ENCODE data around the gene FASTK. TPM values are rescaled to one million over a fixed set of nuclear protein-coding genes. Genes with fewer than 3 reads are reported as not detected.
A peak's percentile ranks its signal among the peaks of the same experiment; 100 is the strongest.

FASTK gene
- total RNA-seq, 2 donors from 2014 or later: 55.4 to 59.8 TPM

DNA sequence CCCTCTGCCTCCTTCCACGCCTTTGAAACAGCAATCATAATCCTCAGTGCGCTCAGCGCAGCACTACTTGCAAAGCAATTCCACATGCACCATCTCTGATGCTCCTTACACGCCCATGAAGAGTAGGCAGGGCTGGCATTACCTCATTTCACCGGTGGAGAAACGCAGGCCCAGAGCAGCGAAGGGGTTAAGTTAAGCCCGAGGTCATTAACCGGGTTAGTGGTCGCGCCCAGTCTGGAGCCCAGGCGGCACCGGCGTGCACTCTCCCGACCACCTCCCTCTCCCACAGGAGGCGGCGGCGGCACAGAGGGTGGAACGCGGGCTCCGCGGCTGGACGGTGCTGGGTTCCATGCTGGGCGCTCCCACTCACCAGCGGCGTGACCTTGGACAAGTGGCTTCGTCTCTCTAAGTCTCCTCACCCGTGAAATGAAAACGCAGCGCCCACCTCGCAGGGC, 515 bp downstream of the FASTK start:
- Mint-ChIP-seq H3K36me3 (ENCODE audit: insufficient read depth in 2 of 2) (peaks cover under 1 to 4% of the 10 kb centered on the region in 2 donors), H3K27ac (peak overlapping the region; percentile 42), H3K9me3 (no peaks in the 10 kb centered on the region), H3K4me1 (ENCODE audit: low read depth) (peaks cover 29% of the 10 kb centered on the region), H3K4me3 (peak overlapping the region; percentile 85 to 91), H3K27me3 (ENCODE audit: low read depth) (peaks cover 7% of the 10 kb centered on the region)
- peak; percentile 2 to 6 for ATAC-seq (replicated peaks in 1 of 2)
- peak in 1 of 2 donors; percentile 31 for DNase-seq

DNA sequence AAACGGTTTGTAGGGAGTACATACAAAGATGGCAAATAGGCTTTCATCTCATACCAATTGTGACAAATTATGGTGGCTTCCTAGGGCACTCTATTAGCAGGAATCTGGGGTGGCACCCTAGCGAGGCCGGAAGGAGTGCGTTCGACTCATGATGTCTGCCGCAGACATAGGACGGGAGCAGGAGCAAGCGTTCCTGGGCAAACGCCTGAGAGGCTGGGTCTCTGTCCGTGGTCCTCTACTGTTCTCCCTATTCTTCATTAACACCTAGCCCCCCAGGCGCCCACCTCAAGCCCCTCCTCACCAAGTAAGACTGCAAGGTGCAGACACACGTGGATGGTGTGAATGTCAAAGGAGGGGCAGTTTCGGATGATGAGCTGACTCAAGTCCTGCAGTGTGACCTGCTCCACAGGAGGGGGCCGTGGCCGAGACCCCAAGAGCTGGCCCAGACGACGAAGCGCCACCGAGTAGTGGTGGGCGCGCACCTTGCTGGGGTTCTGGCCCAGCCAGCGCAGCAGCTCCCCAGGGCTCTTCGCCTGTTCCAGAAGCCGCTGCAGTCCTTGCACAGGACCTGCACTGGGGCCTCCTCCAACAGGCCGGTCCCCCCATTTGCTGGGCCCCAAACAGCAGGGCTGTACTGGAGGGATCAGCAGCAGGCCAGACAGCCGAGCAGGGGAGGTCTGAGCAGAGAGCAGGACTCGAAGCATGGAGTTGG, 1.3 kb downstream of the FASTK start:
- Mint-ChIP-seq H3K36me3 (ENCODE audit: insufficient read depth in 2 of 2) (peaks cover 0 to 4% of the 10 kb centered on the region in 2 donors), H3K4me1 (ENCODE audit: low read depth) (peaks cover 27% of the 10 kb centered on the region), H3K9me3 (no peaks in the 10 kb centered on the region), H3K27me3 (ENCODE audit: low read depth) (no peaks in the 10 kb centered on the region), H3K27ac (peak overlapping the region; percentile 42), H3K4me3 (peak overlapping the region; percentile 85 to 91)
- no peak for DNase-seq
- ATAC-seq (replicated peaks in 1 of 2): no peak

DNA sequence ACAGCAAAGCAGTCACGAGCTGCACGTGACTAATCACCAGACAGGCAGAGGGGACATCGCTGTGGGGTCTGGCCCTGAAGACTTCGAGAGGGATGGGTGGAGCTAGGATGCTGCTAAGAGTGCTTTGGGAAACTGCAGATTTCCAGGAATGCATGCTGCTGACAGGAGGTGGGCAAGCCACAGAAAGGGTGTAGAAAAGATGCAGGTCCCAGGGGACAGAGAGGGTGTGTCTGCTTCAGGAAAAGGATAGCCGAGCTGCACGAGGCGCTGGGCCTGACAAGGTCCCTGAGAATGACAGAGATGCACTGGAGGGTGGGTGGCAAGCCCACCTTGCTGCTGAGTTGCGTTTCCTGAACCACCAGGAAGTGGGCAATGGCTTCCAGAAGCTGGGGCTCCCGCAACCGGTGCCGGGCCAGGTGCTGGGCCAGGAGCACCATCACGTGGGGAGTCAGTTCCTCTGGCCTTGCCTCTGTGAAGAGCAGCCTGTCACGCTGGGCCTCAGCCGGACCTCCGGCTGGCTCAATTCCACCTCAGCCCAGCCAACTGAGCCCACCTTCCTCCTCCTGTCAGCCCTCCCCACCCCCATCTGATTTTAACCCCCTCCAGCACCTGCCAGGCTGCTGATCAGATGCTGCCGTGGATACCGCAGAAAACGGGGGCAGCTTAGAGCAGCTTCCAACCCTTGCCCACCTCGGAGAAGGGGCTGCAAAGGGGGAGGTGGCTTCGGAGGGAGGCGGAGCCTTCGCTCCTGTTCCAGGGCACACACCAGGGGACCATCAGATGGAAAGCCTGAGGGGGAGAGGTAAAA, 2.2 kb downstream of the FASTK start:
- DNase-seq (no peak), ATAC-seq (replicated peaks in 1 of 2) (no peak)
- Mint-ChIP-seq H3K4me3 (peak overlapping the region; percentile 85 to 91), H3K36me3 (ENCODE audit: insufficient read depth in 2 of 2) (peaks cover 0 to 4% of the 10 kb centered on the region in 2 donors), H3K27ac (peak overlapping the region; percentile 46), H3K9me3 (no peaks in the 10 kb centered on the region), H3K27me3 (ENCODE audit: low read depth) (no peaks in the 10 kb centered on the region), H3K4me1 (ENCODE audit: low read depth) (peaks cover 27% of the 10 kb centered on the region)

DNA sequence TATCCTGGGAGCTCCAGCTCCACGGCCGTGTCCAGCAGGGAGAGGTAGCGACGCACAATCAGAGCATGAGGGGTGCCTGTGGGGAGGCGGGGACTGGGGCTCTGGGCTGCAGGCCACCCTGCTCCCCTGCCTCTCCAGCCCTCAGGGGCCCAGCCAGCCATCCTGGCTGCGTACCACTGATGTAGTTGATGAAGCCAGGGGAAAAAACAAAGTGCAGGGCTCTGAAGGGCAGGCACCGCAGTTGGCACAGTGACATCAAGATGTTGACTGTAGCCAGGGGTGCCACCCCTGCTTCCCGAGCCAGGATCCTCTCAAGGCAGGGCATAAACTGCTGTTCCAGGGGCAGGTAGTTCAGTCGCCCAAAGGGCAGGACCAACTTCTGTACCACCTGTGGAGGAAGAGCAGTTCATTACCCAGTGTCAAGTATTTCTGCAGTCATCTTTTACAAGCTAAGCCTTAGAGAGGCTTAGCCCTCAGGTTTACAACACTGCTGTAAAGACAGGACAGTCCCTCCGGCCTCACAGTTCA, 2.8 kb downstream of the FASTK start:
- DNase-seq: no peak
- no peaks in the 10 kb centered on the region for H3K27me3 Mint-ChIP-seq (ENCODE audit: low read depth)
- peaks cover 0 to 4% of the 10 kb centered on the region in 2 donors for H3K36me3 Mint-ChIP-seq (ENCODE audit: insufficient read depth in 2 of 2)
- no peak overlapping the region for H3K27ac Mint-ChIP-seq
- no peaks in the 10 kb centered on the region for H3K9me3 Mint-ChIP-seq
- H3K4me1 Mint-ChIP-seq (ENCODE audit: low read depth): peaks cover 24% of the 10 kb centered on the region
- ATAC-seq (replicated peaks in 1 of 2): no peak
- H3K4me3 Mint-ChIP-seq: peak overlapping the region; percentile 23 to 59

- DNase-seq: no peak
- H3K36me3 Mint-ChIP-seq (ENCODE audit: insufficient read depth in 2 of 2): peaks cover 0 to 4% of the 10 kb centered on the region in 2 donors
- ATAC-seq (replicated peaks in 1 of 2): no peak
- H3K4me3 Mint-ChIP-seq: no peak overlapping the region
- H3K27ac Mint-ChIP-seq: no peak overlapping the region
- peaks cover 17% of the 10 kb centered on the region for H3K4me1 Mint-ChIP-seq (ENCODE audit: low read depth)
- H3K9me3 Mint-ChIP-seq: no peaks in the 10 kb centered on the region
- H3K27me3 Mint-ChIP-seq (ENCODE audit: low read depth): no peaks in the 10 kb centered on the region
Measured at GRCh38 chr7:151076863-151077704, 3.5 kb downstream of the FASTK start.

DNA sequence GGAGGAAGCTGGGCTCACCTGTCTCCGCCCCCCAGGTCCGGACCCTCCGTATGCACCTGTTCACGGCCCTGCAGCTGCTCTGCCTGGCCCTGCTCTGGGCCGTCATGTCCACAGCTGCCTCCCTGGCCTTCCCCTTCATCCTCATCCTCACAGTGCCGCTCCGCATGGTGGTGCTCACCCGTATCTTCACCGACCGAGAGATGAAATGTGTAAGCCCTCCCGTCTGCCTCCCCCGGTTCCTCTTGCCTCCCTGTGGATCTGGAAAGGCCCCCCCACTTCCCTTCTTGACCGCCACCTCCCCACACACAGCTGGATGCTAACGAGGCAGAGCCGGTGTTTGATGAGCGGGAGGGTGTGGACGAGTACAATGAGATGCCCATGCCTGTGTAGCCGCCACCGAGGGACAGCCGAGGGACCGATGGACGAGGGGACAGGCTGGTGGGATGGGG, 4.6 kb downstream of the FASTK start:
- Mint-ChIP-seq H3K27ac (no peak overlapping the region), H3K27me3 (ENCODE audit: low read depth) (no peaks in the 10 kb centered on the region), H3K9me3 (no peaks in the 10 kb centered on the region), H3K36me3 (ENCODE audit: insufficient read depth in 2 of 2) (peaks cover 0 to 4% of the 10 kb centered on the region in 2 donors), H3K4me3 (no peak overlapping the region), H3K4me1 (ENCODE audit: low read depth) (peaks cover 10% of the 10 kb centered on the region)
- no peak for ATAC-seq (replicated peaks in 1 of 2)
- DNase-seq: no peak

DNA sequence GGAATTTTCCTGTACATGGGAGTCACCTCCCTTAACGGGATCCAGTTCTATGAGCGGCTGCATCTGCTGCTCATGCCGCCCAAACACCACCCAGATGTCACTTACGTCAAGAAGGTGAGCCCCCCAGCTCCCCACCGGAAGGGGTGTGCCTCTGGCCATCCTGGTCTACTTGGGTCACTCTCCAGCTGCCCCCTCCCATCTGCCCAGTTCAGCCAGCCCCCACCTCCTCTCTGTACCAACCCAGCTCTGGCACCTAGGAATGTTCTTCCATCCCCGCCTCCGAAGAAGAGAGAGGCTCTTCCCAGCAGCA, 5.0 kb downstream of the FASTK start:
- Mint-ChIP-seq H3K36me3 (ENCODE audit: insufficient read depth in 2 of 2) (peaks cover 0 to 4% of the 10 kb centered on the region in 2 donors), H3K27me3 (ENCODE audit: low read depth) (no peaks in the 10 kb centered on the region), H3K27ac (no peak overlapping the region), H3K4me3 (no peak overlapping the region), H3K4me1 (ENCODE audit: low read depth) (peaks cover 10% of the 10 kb centered on the region), H3K9me3 (no peaks in the 10 kb centered on the region)
- ATAC-seq (replicated peaks in 1 of 2) (no peak), DNase-seq (no peak)

- no peaks in the 10 kb centered on the region for H3K9me3 Mint-ChIP-seq
- peaks cover 10% of the 10 kb centered on the region for H3K4me1 Mint-ChIP-seq (ENCODE audit: low read depth)
- H3K4me3 Mint-ChIP-seq: no peak overlapping the region
- no peak for ATAC-seq (replicated peaks in 1 of 2)
- no peak for DNase-seq
- H3K36me3 Mint-ChIP-seq (ENCODE audit: insufficient read depth in 2 of 2): peaks cover 0 to 4% of the 10 kb centered on the region in 2 donors
- no peaks in the 10 kb centered on the region for H3K27me3 Mint-ChIP-seq (ENCODE audit: low read depth)
- H3K27ac Mint-ChIP-seq: no peak overlapping the region
Measured at GRCh38 chr7:151074817-151075661, 5.6 kb downstream of the FASTK start.

DNA sequence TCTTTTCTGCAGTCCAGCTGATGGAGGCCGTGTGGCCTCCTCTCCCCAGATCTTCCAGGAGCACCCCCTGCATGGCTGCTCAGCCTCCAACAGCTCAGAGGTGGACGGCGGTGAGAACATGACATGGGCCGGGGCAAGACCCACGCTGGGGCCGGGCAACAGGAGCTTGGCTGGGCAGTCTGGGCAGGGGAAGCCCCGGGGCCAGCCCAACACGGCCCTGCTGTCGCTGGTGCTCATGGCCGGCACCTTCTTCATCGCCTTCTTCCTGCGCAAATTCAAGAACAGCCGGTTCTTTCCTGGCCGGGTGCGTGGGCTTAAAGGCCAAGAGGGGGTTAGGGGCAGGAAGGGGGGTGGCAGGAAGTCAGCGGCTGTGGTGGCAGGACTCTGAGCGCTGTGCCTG, 6.6 kb downstream of the FASTK start:
- Mint-ChIP-seq H3K9me3 (no peaks in the 10 kb centered on the region), H3K27ac (no peak overlapping the region), H3K27me3 (ENCODE audit: low read depth) (no peaks in the 10 kb centered on the region), H3K36me3 (ENCODE audit: insufficient read depth in 2 of 2) (peaks cover 0 to 5% of the 10 kb centered on the region in 2 donors), H3K4me1 (ENCODE audit: low read depth) (peaks cover 5% of the 10 kb centered on the region), H3K4me3 (no peak overlapping the region)
- DNase-seq: no peak
- ATAC-seq (replicated peaks in 1 of 2): no peak

- Mint-ChIP-seq H3K4me1 (ENCODE audit: low read depth) (no peaks in the 10 kb centered on the region), H3K36me3 (ENCODE audit: insufficient read depth in 2 of 2) (peaks cover 0 to 1% of the 10 kb centered on the region in 2 donors), H3K27ac (no peak overlapping the region), H3K27me3 (ENCODE audit: low read depth) (no peaks in the 10 kb centered on the region), H3K4me3 (no peak overlapping the region), H3K9me3 (no peaks in the 10 kb centered on the region)
- no peak for ATAC-seq (replicated peaks in 1 of 2)
- no peak for DNase-seq
Measured at GRCh38 chr7:151071032-151071866, 9.4 kb downstream of the FASTK start.

DNA sequence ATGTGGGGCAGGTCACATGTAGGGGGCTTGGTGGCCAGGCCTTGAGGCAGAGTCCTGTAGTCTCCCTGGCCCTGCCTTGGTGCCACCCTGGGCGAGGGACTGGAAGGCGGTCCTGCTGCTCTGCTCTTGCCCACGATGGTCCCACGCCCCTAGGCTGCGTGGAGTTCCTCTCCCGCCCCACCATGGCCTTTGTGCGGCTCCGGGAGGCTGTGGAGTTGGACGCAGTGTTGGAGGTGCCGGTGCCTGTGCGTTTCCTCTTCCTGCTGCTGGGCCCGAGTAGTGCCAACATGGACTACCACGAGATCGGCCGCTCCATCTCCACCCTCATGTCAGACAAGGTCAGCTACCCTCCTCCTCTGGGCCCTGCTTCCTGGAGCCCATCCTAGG, 10.0 kb downstream of the FASTK start:
- no peaks in the 10 kb centered on the region for H3K9me3 Mint-ChIP-seq

More for the DNA sequence above, 10.0 kb downstream of the FASTK start:
- H3K27me3 Mint-ChIP-seq (ENCODE audit: low read depth): no peaks in the 10 kb centered on the region
- ATAC-seq (replicated peaks in 1 of 2): no peak
- peaks cover 0 to 1% of the 10 kb centered on the region in 2 donors for H3K36me3 Mint-ChIP-seq (ENCODE audit: insufficient read depth in 2 of 2)
- H3K27ac Mint-ChIP-seq: no peak overlapping the region
- no peak overlapping the region for H3K4me3 Mint-ChIP-seq
- DNase-seq: no peak
- H3K4me1 Mint-ChIP-seq (ENCODE audit: low read depth): no peaks in the 10 kb centered on the region

All from activated T-cell treated with anti-CD3 and anti-CD28 coated beads, Interleukin-2, amount 50 U/mL, for 72 hours (primary cell).